Activated CD4-positive, alpha-beta T cell treated with anti-CD3 and anti-CD28 coated beads for 1 hour (primary cell): Measurements from ENCODE around the gene THAP9.
"Not testable (repeated sequence)": the region's sequence is repeated elsewhere in the genome, so short reads cannot be mapped to it uniquely, and the experiment has no call there.

Experiments used
- DNase-seq: peaks from one replicate; pipeline ENCODE4 v3.0.0-alpha.2; 2020

The THAP9 gene

GRCh38 chr4:82893942-82894341 lies 6.6 kb upstream of the THAP9 start:
- no peak for DNase-seq

GRCh38 chr4:82896755-82897154 lies 3.8 kb upstream of the THAP9 start:
- DNase-seq, result no peak

- DNase-seq, result no peak
These were observed 2.0 kb upstream of the THAP9 start for GRCh38 chr4:82898322-82899243.

GRCh38 chr4:82899374-82900065 lies 1.0 kb upstream of the THAP9 start:
- no peak for DNase-seq

- DNase-seq, result no peak
These were observed 497 bp upstream of the THAP9 start for GRCh38 chr4:82900066-82900410.

GRCh38 chr4:82901183-82901718 lies 716 bp downstream of the THAP9 start:
- DNase-seq, result no peak

GRCh38 chr4:82903737-82904136 lies 3.2 kb downstream of the THAP9 start:
- DNase-seq, result no peak

GRCh38 chr4:82905205-82905604 lies 4.7 kb downstream of the THAP9 start:
- DNase-seq, result no peak

- no peak for DNase-seq
These were observed 5.9 kb downstream of the THAP9 start for GRCh38 chr4:82906469-82906868.

- no peak for DNase-seq
These were observed 8.8 kb downstream of the THAP9 start for GRCh38 chr4:82909326-82909725.

- DNase-seq, result no peak
These were observed 12.8 kb downstream of the THAP9 start for GRCh38 chr4:82913305-82913704.

GRCh38 chr4:82913968-82914367 lies 13.4 kb downstream of the THAP9 start:
- DNase-seq, result not testable (repeated sequence)

- DNase-seq, result no peak
These were observed 17.6 kb downstream of the THAP9 start for GRCh38 chr4:82918091-82918490.

- no peak for DNase-seq
These were observed 18.9 kb downstream of the THAP9 start for GRCh38 chr4:82919386-82919785.

GRCh38 chr4:82921795-82922194 lies 21.3 kb downstream of the THAP9 start:
- no peak for DNase-seq

- DNase-seq, result no peak
These were observed 30.6 kb downstream of the THAP9 start for GRCh38 chr4:82930848-82931755.

- DNase-seq, result no peak
These were observed 33.9 kb downstream of the THAP9 start for GRCh38 chr4:82934441-82934840.

GRCh38 chr4:82939414-82939813 lies 38.9 kb downstream of the THAP9 start:
- no peak for DNase-seq

- no peak for DNase-seq
These were observed 47.0 kb downstream of the THAP9 start for GRCh38 chr4:82947498-82947897.

GRCh38 chr4:82948647-82949204 lies 48.2 kb downstream of the THAP9 start:
- DNase-seq, result no peak

GRCh38 chr4:82951196-82951595 lies 50.7 kb downstream of the THAP9 start:
- no peak for DNase-seq

GRCh38 chr4:82954212-82954611 lies 53.7 kb downstream of the THAP9 start:
- DNase-seq, result no peak

- no peak for DNase-seq
These were observed 56.5 kb downstream of the THAP9 start for GRCh38 chr4:82957045-82957444.
